Measurements from ENCODE around the gene LIPN. TPM values are rescaled to one million over a fixed set of nuclear protein-coding genes. Genes with fewer than 3 reads are reported as not detected.

LIPN gene
- total RNA-seq, 1 donor from 2014 or later, result not detected

DNA sequence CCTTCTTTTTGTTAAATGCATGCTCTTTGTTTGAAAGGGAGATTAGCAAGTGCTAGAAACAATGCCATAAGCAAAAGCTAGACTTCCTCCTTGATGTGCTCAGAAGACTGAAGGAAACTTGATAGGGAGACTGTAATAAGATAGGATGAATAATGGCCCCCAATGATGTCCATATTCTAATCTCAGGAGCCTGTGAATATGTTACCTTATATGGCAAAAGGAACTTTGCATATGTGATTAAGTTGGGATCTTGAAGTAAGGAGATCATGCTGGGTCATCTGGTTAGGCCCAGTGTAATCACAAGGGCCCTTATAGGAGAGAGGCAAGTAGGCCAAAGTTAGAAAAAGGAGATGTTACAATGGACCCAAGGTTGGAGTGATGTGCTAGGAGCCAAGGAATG lies 29.1 kb downstream of the LIPN start:
- no peak for DNase-seq (ENCODE audit: extremely low spot score, unreplicated experiment)
- Mint-ChIP-seq H3K27ac (ENCODE audit: unreplicated experiment) (no peak overlapping the region), H3K27me3 (ENCODE audit: unreplicated experiment) (no peaks in the 10 kb centered on the region), H3K36me3 (ENCODE audit: unreplicated experiment) (no peaks in the 10 kb centered on the region), H3K9me3 (ENCODE audit: unreplicated experiment) (no peaks in the 10 kb centered on the region), H3K4me3 (ENCODE audit: unreplicated experiment) (no peak overlapping the region), H3K4me1 (ENCODE audit: unreplicated experiment) (peaks cover 6% of the 10 kb centered on the region)
- TF ChIP-seq, protein P1, sequence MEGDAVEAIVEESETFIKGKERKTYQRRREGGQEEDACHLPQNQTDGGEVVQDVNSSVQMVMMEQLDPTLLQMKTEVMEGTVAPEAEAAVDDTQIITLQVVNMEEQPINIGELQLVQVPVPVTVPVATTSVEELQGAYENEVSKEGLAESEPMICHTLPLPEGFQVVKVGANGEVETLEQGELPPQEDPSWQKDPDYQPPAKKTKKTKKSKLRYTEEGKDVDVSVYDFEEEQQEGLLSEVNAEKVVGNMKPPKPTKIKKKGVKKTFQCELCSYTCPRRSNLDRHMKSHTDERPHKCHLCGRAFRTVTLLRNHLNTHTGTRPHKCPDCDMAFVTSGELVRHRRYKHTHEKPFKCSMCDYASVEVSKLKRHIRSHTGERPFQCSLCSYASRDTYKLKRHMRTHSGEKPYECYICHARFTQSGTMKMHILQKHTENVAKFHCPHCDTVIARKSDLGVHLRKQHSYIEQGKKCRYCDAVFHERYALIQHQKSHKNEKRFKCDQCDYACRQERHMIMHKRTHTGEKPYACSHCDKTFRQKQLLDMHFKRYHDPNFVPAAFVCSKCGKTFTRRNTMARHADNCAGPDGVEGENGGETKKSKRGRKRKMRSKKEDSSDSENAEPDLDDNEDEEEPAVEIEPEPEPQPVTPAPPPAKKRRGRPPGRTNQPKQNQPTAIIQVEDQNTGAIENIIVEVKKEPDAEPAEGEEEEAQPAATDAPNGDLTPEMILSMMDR (IDR thresholded peaks at IDR 0.05), result no peak

DNA sequence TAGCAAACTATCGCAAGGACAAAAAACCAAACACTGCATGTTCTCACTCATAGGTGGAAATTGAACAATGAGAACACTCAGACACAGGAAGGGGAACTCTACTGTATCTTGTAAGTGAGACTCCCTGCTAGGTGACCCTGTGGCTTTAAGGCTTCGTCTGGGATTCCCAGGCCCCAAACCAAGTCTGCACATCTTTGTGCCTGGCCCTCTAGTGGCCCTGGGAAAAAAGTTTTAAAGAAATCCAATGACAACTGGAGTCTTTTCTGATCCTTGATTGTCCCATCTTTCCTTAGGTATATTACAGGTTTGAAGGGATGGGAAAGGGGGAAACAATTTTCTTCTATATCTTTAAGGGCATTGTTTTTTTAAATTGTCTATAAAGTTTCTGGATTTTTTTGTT lies 32.1 kb downstream of the LIPN start:
- no peaks in the 10 kb centered on the region for H3K36me3 Mint-ChIP-seq (ENCODE audit: unreplicated experiment)
- DNase-seq (ENCODE audit: extremely low spot score, unreplicated experiment), result no peak

DNA sequence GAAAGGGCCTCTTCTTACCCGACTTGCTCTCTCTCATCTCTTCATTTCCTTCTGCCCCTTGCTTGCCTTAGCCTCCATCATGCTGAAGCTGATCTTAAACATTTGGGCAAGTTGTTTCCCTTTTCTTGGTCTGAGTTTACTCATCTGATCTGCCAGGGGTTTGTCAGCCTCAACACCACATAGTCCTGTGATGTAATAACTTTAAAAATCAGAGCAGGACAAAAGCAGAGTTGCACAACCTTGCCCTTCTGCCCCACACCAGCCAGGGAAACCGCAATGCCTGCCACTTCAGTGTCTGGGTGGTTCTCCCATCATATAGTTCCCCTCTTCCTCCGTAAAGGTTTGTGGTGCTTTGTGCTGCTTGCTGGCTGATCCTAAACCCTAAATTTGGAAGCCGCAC lies 32.8 kb downstream of the LIPN start:
- peaks cover 10% of the 10 kb centered on the region for H3K4me1 Mint-ChIP-seq (ENCODE audit: unreplicated experiment)
- H3K4me3 Mint-ChIP-seq (ENCODE audit: unreplicated experiment), result no peak overlapping the region
- H3K9me3 Mint-ChIP-seq (ENCODE audit: unreplicated experiment), result no peaks in the 10 kb centered on the region
- no peak overlapping the region for H3K27ac Mint-ChIP-seq (ENCODE audit: unreplicated experiment)
- H3K36me3 Mint-ChIP-seq (ENCODE audit: unreplicated experiment), result no peaks in the 10 kb centered on the region
- TF ChIP-seq, protein P1 (IDR thresholded peaks at IDR 0.05), result no peak
- no peak for DNase-seq (ENCODE audit: extremely low spot score, unreplicated experiment)
- H3K27me3 Mint-ChIP-seq (ENCODE audit: unreplicated experiment), result no peaks in the 10 kb centered on the region

More for the DNA sequence above, 32.1 kb downstream of the LIPN start:
- peaks cover 10% of the 10 kb centered on the region for H3K4me1 Mint-ChIP-seq (ENCODE audit: unreplicated experiment)
- H3K9me3 Mint-ChIP-seq (ENCODE audit: unreplicated experiment), result no peaks in the 10 kb centered on the region
- H3K27me3 Mint-ChIP-seq (ENCODE audit: unreplicated experiment), result no peaks in the 10 kb centered on the region
- no peak overlapping the region for H3K4me3 Mint-ChIP-seq (ENCODE audit: unreplicated experiment)
- TF ChIP-seq, protein P1 (IDR thresholded peaks at IDR 0.05), result peak; percentile 58
- no peak overlapping the region for H3K27ac Mint-ChIP-seq (ENCODE audit: unreplicated experiment)

DNA sequence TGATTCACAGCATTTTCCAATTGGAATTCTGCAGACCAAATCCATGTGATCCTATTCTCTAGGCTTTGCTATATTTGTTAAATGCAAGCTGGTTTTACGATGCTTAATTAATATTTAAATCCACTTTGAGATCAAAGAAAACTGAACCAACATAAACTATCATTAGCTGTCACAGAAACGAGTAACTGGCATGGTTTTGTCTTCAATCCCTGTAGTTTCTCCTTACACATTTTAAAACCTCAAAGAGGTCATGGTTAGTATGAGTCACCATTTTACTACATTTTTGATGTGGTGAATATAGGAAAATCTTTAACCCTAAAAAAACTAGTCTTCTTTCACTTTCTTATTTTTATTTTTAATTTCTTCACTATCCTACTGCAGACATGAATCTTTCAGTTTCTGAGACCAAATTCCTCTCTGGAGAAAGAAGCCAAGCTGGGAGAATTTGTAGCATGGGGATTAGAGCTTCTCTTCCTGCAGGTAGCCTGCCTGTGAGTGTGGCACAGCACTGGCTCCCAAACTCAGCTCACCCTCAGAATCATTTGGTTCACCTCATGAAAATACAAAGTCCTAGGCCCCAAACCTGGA lies 34.0 kb downstream of the LIPN start:
- no peaks in the 10 kb centered on the region for H3K36me3 Mint-ChIP-seq (ENCODE audit: unreplicated experiment)
- no peak for DNase-seq (ENCODE audit: extremely low spot score, unreplicated experiment)
- no peak overlapping the region for H3K27ac Mint-ChIP-seq (ENCODE audit: unreplicated experiment)
- peaks cover 10% of the 10 kb centered on the region for H3K4me1 Mint-ChIP-seq (ENCODE audit: unreplicated experiment)
- TF ChIP-seq, protein P1 (IDR thresholded peaks at IDR 0.05), result no peak
- H3K4me3 Mint-ChIP-seq (ENCODE audit: unreplicated experiment), result no peak overlapping the region
- no peaks in the 10 kb centered on the region for H3K9me3 Mint-ChIP-seq (ENCODE audit: unreplicated experiment)
- peaks cover 5% of the 10 kb centered on the region for H3K27me3 Mint-ChIP-seq (ENCODE audit: unreplicated experiment)

DNA sequence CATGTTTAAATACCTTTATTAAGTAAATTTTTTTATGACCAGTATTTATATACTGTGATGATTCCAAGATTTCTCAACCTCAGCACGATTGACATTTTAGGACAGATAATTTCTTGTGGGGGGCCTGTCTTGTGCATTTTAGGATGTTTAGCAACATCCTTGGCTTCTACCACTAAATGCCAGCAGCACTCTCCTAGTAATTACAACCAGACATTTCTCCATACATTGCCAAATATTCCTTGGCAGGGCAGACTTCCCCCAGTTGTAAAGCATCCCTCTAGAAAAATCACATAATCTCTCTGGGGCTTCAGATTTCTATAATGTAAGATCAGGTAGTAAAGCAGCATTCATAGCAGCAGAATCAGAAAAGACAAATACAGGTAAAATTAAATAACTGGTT lies 34.9 kb downstream of the LIPN start:
- Mint-ChIP-seq H3K4me1 (ENCODE audit: unreplicated experiment) (peaks cover 10% of the 10 kb centered on the region), H3K36me3 (ENCODE audit: unreplicated experiment) (no peaks in the 10 kb centered on the region), H3K9me3 (ENCODE audit: unreplicated experiment) (no peaks in the 10 kb centered on the region), H3K27me3 (ENCODE audit: unreplicated experiment) (peaks cover 5% of the 10 kb centered on the region), H3K4me3 (ENCODE audit: unreplicated experiment) (no peak overlapping the region), H3K27ac (ENCODE audit: unreplicated experiment) (no peak overlapping the region)
- TF ChIP-seq, protein P1 (IDR thresholded peaks at IDR 0.05), result no peak
- DNase-seq (ENCODE audit: extremely low spot score, unreplicated experiment), result no peak
